GDM1 (cell line): ENCODE measurements around the gene LGALSL.

Experiments
- DNase-seq: peaks from one replicate; lab custom pipeline; 2025; lab: John Stamatoyannopoulos, UW

Gene LGALSL

DNA sequence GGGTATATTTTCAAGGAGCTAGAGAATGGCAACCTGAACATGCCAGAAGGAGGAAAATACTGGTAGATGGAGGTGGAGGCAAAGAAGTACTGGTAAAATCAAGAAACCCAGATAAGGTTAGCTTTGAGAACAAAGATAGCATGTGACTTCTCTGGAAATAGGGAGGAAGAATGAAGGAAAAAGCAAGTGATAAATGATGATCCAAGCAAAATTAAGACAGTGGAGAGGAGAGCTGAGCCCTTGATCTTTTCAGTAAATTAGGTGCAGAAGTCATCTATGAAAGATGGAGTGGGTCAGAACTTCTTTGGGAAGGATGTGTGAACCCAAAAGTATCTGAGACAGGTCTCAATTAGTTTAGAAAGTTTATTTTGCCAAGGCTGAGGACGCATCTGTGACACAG is 44.5 kb downstream of the LGALSL start:
- no peak for DNase-seq

DNA sequence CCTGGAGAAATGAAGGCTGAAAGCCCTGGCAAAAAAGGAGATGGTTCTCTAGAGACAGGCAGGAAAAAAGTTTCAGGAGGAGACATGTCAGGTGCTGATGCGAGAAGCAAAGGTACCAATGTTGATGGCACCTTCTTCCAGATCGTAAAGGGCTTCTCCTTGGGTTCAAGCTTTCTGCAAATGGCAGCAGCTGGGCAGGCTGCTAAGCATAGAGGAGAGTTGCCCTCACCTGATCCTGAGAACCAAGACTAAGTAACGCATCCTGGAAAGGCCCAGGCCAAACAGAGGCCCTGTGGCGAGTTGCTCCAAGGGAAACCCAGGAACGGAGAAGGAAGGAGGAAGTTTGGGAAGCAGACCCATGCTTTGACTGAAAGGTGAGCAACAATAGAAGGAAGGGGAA is 46.6 kb downstream of the LGALSL start:
- DNase-seq: no peak

DNA sequence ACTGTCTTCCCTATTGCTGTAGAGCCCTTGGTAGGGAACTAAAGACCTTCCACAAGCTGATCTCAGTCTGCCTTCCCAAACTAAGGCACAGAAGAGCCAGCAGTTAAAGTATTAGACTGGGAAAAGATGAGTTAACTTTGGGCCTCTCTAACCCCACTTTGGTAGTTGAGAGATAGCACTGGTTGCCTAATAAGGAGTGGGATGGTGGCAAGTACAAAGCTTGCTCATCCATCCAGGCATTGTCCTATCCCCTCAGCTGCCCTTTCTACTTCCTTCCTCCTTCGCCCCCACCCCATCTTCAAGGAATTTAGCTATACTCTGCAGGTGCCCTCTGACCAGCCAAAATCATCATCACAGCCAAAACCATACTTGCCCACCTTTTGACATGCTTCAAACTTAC is 48.0 kb downstream of the LGALSL start:
- no peak for DNase-seq

DNA sequence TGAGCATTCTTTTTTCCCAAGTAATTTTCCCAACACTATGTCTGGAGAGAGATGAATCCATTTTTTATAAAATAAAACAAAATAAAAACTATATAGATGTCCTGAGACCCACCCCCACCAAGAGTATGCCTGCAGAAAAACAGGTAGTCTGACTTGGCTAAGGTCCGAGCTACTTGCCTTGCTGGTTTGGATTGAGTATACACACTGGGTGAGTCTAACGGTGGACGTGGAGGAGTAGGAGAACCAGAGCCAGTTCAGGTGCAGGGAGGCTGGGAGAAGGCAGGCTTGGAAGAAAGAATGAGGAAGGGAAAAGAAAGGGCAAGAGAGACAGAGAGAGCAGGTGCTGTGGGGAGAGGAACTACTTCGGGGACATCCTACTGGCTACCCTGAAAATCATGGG is 48.9 kb downstream of the LGALSL start:
- DNase-seq: no peak

DNA sequence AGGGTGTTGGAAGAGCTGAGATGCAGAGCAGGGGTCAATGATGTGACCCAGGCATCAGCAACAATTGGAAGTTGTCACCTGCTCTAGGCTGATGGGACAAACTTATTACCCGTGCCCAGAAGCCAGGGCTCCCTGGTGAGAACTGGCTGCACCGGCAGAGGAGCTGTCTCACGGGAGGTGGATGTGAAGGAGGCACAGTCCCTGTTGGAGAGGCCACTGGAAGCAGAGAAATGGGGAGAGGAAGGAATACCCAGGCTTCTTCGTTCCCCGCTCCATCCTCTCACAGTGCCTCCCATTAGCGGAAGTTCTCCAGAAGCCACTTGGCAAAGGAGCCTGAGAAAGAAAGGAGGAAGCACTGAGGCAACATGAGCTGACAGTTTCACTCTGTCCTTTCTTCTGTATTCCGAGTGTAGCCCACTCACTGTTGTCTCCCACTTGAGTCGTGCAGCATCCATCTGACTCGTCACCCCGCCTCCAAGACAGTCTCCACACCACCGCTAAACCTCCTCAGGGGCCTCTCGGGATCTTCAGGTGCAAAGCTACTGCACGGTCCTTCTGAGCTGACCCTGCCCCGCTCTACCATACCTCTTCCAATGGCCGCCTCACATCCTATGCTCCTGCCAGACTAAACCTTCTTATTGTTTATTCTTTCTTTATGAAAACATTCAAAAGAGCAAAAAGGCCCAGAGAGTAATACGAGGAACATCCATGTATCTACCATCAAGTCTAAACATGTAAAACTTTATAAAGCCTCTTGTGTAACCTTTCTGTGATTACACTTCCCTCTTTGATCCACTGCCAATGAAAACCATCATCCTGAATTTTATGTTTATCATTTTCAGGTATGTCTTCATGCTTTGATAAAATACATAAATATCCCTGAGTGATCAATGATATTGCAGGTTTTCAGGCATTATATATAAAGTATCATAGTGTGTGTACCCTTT is 51.1 kb downstream of the LGALSL start:
- DNase-seq: no peak

DNA sequence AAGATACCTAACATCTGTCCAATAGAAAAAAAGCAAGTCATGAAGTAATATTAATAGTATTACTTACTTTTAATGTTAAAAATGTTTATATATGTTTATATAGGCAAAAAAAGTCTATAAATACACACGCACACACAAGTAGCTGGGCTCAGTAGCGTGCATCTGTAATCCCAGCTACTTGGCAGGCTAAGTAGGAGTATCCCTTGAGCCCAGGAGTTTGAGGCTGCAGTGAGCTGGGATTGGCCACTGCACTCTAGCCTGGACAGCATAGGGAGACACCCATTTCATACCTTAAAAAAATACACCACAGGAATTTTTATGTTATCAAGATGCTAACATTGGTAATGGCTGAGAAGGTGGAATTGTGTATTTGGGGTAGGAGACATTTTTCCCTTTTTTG is 52.7 kb downstream of the LGALSL start:
- no peak for DNase-seq
